K562 (cell line): Measurements from ENCODE around the gene CBY3. TPM values are rescaled to one million over a fixed set of nuclear protein-coding genes. Genes with fewer than 3 reads are reported as not detected.

Experiments
- BACH1 ChIP-seq: fragments of 200-800 bp; sonication (Bioruptor generic); IDR thresholded peaks from 2 replicates; pipeline ENCODE4 v1.6.1; 2016; ENCODE audit warnings: missing genetic modification characterization, missing compliant biosample characterization
- FOXP4 ChIP-seq: sonication (generic); formaldehyde crosslinking; IDR thresholded peaks from 2 replicates; pipeline ENCODE4 v1.8.0; 2022; ENCODE audit warnings: mild to moderate bottlenecking, missing genetic modification reagents, borderline replicate concordance
- HDAC1 ChIP-seq, 2 experiments: fragments of 450-650 bp; IDR thresholded peaks; 2 replicates each; pipeline ENCODE4 v1.6.1; 2016 to 2017; ENCODE audit warnings: inconsistent platforms in 1 of 2, mild to moderate bottlenecking in 1 of 2, moderate library complexity in 1 of 2
- HSF4 ChIP-seq: fragments of 250-450 bp; sonication (Bioruptor Pico); IDR thresholded peaks from 2 replicates; pipeline ENCODE4 v2.1.2; 2022; ENCODE audit warnings: mild to moderate bottlenecking, moderate library complexity, borderline replicate concordance
- ILF3 ChIP-seq: fragments of 450-650 bp; IDR thresholded peaks from 2 replicates; pipeline ENCODE4 v1.6.1; 2018; ENCODE audit warnings: antibody characterized with exemption, mild to moderate bottlenecking, moderate library complexity, borderline replicate concordance
- KLF13 ChIP-seq: fragments of 450-650 bp; IDR thresholded peaks from 2 replicates; pipeline ENCODE4 v1.6.1; 2016; ENCODE audit warnings: missing genetic modification characterization, low read depth, mild to moderate bottlenecking, missing compliant biosample characterization, moderate library complexity, borderline replicate concordance
- NELFE ChIP-seq: IDR thresholded peaks from 2 replicates; pipeline ENCODE4 v1.6.1; 2011; ENCODE audit warnings: mild to moderate bottlenecking; ENCODE audit not compliant: insufficient read depth, insufficient read length
- RREB1 ChIP-seq: fragments of 250-450 bp; sonication (Bioruptor Pico); IDR thresholded peaks from 2 replicates; pipeline ENCODE4 v1.4.0; 2020
- SNAPC5 ChIP-seq: fragments of 250-450 bp; sonication (Bioruptor Pico); IDR thresholded peaks from 2 replicates; pipeline ENCODE4 v1.8.0; 2021; ENCODE audit warnings: moderate library complexity, mild to moderate bottlenecking, inconsistent platforms
- ZBTB49 ChIP-seq: sonication (generic); formaldehyde crosslinking; IDR thresholded peaks from 2 replicates; pipeline ENCODE4 v1.8.0; 2022; ENCODE audit warnings: missing genetic modification reagents, mild to moderate bottlenecking, borderline replicate concordance
- ZKSCAN8 ChIP-seq: fragments of 200-800 bp; sonication (Bioruptor generic); IDR thresholded peaks from 2 replicates; pipeline ENCODE4 v1.6.1; 2016; ENCODE audit warnings: missing genetic modification characterization, missing compliant biosample characterization
- ZNF253 ChIP-seq: fragments of 250-450 bp; sonication (Bioruptor Pico); conservative IDR thresholded peaks from 2 replicates; pipeline ENCODE4 v1.6.1; 2021; ENCODE audit warnings: mild to moderate bottlenecking
- ZNF277 ChIP-seq: fragments of 250-450 bp; sonication (Bioruptor Pico); IDR thresholded peaks from 2 replicates; pipeline ENCODE4 v1.8.0; 2022; ENCODE audit warnings: inconsistent platforms, mild to moderate bottlenecking, moderate library complexity, borderline replicate concordance
- ZNF644 ChIP-seq: fragments of 200-800 bp; sonication (Bioruptor generic); IDR thresholded peaks from 2 replicates; pipeline ENCODE4 v1.6.1; 2016; ENCODE audit warnings: low read depth, missing genetic modification characterization, missing compliant biosample characterization
- polyA plus RNA-seq, 8 experiments: library from polyadenylated mRNA; depleted of rRNA in 4 of 8; stranded (reverse) in 5 of 8; unstranded in 3 of 8; fragments of >200 nt; fragmentation: Nextera tagmentation in 2 of 8; fragmentation: Illumina TruSeq in 1 of 8; extraction: Ambion mirVana in 2 of 8; extraction: Trizol in 1 of 8; gene quantifications; 2 replicates each; pipeline versions ENCODE4 v1.2.1 to v1.2.3, GENCODE V29; 2011 to 2014; ENCODE audit warnings: inconsistent platforms in 1 of 8, missing spikeins in 1 of 8
- total RNA-seq, 7 experiments: library from RNA; depleted of rRNA in 6 of 7; stranded (reverse); fragments of >200 nt in 6 of 7; fragmentation: Illumina TruSeq in 2 of 7; extraction: Trizol in 2 of 7; gene quantifications; 2 replicates each; pipeline versions ENCODE4 v1.2.1 to v1.2.3, GENCODE V29; 2011 to 2021; ENCODE audit warnings: low replicate concordance in 1 of 7

CBY3 gene
- total and polyA plus RNA-seq, 9 of the 15 experiments (the other 6 are each of a cell fraction or from before 2014, with no cell fraction given) = not detected

- no peak for TF ChIP-seq ZBTB49 (CRISPR knock-in tag)
- no peak for TF ChIP-seq ZNF644 (tag)
- TF ChIP-seq KLF13 (tag) = no peak
- no peak for TF ChIP-seq ZNF277 (CRISPR knock-in tag)
- peak; percentile 73 for TF ChIP-seq FOXP4 (CRISPR knock-in tag)
- no peak for TF ChIP-seq ZKSCAN8 (CRISPR knock-in tag)
- TF ChIP-seq ZNF253 (CRISPR knock-in tag) = no peak
- peak in 1 of 2 experiments; percentile 90; a peak in 2 of 4 replicates for TF ChIP-seq HDAC1 (IDR thresholded peaks at IDR 0.05)
- TF ChIP-seq HSF4 (CRISPR knock-in tag) = no peak
- TF ChIP-seq BACH1 (tag) = no peak
- TF ChIP-seq NELFE = no peak
- no peak for TF ChIP-seq SNAPC5 (CRISPR knock-in tag)
- TF ChIP-seq RREB1 = peak; percentile 68; the same call in 1 of the 2 replicates
- no peak for TF ChIP-seq ILF3
Measured at GRCh38 chr5:179678223-179679013, 2.4 kb downstream of the CBY3 start (continued).
